ENCODE results near the gene EFHC2.

DNA sequence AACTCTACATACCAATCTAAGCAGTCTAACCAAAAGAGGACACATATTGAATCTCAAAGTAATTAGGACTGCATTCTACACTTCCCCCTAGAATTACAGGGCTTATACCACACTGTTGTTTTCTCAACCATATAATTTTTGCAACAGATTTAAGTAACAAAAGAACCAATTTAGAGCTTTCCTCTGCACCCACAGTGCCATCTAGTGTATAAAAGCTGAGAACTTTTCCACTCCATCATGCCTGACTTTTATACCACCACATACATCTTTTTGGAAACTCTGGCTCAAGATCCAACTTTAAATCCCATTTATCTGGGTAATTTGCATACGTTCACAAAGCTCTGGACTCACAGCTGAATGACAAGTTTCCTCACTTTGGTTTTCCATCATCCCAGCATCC lies 99.5 kb downstream of the EFHC2 start:
- TF ChIP-seq, protein P1, sequence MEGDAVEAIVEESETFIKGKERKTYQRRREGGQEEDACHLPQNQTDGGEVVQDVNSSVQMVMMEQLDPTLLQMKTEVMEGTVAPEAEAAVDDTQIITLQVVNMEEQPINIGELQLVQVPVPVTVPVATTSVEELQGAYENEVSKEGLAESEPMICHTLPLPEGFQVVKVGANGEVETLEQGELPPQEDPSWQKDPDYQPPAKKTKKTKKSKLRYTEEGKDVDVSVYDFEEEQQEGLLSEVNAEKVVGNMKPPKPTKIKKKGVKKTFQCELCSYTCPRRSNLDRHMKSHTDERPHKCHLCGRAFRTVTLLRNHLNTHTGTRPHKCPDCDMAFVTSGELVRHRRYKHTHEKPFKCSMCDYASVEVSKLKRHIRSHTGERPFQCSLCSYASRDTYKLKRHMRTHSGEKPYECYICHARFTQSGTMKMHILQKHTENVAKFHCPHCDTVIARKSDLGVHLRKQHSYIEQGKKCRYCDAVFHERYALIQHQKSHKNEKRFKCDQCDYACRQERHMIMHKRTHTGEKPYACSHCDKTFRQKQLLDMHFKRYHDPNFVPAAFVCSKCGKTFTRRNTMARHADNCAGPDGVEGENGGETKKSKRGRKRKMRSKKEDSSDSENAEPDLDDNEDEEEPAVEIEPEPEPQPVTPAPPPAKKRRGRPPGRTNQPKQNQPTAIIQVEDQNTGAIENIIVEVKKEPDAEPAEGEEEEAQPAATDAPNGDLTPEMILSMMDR (IDR thresholded peaks at IDR 0.05; ENCODE audit: low read depth, low read length), result peak; percentile 58
- TF ChIP-seq EZH2phosphoT487 (IDR thresholded peaks at IDR 0.05; ENCODE audit: low read depth), result no peak
